Keratinocyte (primary cell): ENCODE results near the gene BMP7. TPM values are rescaled to one million over a fixed set of nuclear protein-coding genes. Genes with fewer than 3 reads are reported as not detected.

Experiments
- DNase-seq: peaks from one replicate; pipeline ENCODE4 v3.0.0-alpha.2; 2011; ENCODE audit warnings: low read depth, missing footprints, low spot score
- FAIRE-seq: peaks from 2 replicates; lab custom pipeline; 2011; peaks lifted over from hg19 to GRCh38; lab: Jason Lieb, UNC
- H2AFZ ChIP-seq: 2 replicates; pipeline ENCODE4 v1.6.0; 2012; ENCODE audit warnings: low read length, control low read depth, inconsistent platforms; ENCODE audit not compliant: control insufficient read depth
- H3K27ac ChIP-seq: 2 replicates; pipeline ENCODE4 v1.5.1; 2011; ENCODE audit warnings: low read length; ENCODE audit not compliant: control insufficient read depth, insufficient read depth
- H3K27me3 ChIP-seq: 3 replicates; pipeline ENCODE4 v1.6.0; 2011; ENCODE audit warnings: low read length; ENCODE audit not compliant: control insufficient read depth, insufficient read depth; ENCODE audit errors: extremely low read depth
- H3K36me3 ChIP-seq, 2 experiments: 2 replicates in 1 of 2; 3 replicates in 1 of 2; pipeline ENCODE4 v1.5.1; 2011; ENCODE audit warnings: low read length in 2 of 2, mild to moderate bottlenecking in 1 of 2; ENCODE audit not compliant: control insufficient read depth in 2 of 2, insufficient read depth in 2 of 2; ENCODE audit errors: extremely low read depth in 1 of 2
- H3K4me1 ChIP-seq: 3 replicates; pipeline ENCODE4 v1.5.1; 2011; ENCODE audit warnings: low read length; ENCODE audit not compliant: control insufficient read depth, insufficient read depth; ENCODE audit errors: extremely low read depth
- H3K4me2 ChIP-seq: 3 replicates; pipeline ENCODE4 v1.6.0; 2011; ENCODE audit warnings: low read depth, low read length; ENCODE audit not compliant: control insufficient read depth, insufficient read depth; ENCODE audit errors: extremely low read depth
- H3K4me3 ChIP-seq, 3 experiments: fragments of 200-600 bp in 1 of 3; sonication (generic) in 1 of 3; 2 replicates in 2 of 3; 3 replicates in 1 of 3; pipeline ENCODE4 v1.5.1; 2011 to 2016; ENCODE audit warnings: low read length in 3 of 3, mild to moderate bottlenecking in 3 of 3, control low read depth in 2 of 3, inconsistent platforms in 1 of 3, low read depth in 1 of 3, mixed read lengths in 1 of 3, mixed run types in 1 of 3, moderate library complexity in 1 of 3; ENCODE audit not compliant: control insufficient read depth in 2 of 3, insufficient read depth in 2 of 3; ENCODE audit errors: extremely low read depth in 1 of 3
- H3K79me2 ChIP-seq: 2 replicates; pipeline ENCODE4 v1.6.0; 2012; ENCODE audit warnings: low read length; ENCODE audit not compliant: control insufficient read depth, insufficient read depth
- H3K9ac ChIP-seq: 3 replicates; pipeline ENCODE4 v1.6.0; 2011; ENCODE audit warnings: low read length; ENCODE audit not compliant: control insufficient read depth, insufficient read depth; ENCODE audit errors: extremely low read depth
- H3K9me1 ChIP-seq: 3 replicates; pipeline ENCODE4 v1.6.0; 2011; ENCODE audit warnings: low read length; ENCODE audit not compliant: control insufficient read depth, insufficient read depth; ENCODE audit errors: extremely low read depth
- H3K9me3 ChIP-seq: 2 replicates; pipeline ENCODE4 v1.5.1; 2012; ENCODE audit warnings: low read depth, low read length; ENCODE audit not compliant: control insufficient read depth
- H4K20me1 ChIP-seq: 3 replicates; pipeline ENCODE4 v1.6.0; 2011; ENCODE audit warnings: low read length; ENCODE audit not compliant: control insufficient read depth, insufficient read depth; ENCODE audit errors: extremely low read depth
- EZH2 ChIP-seq: IDR thresholded peaks from one replicate; pipeline ENCODE4 v1.6.1; 2012; ENCODE audit warnings: inconsistent platforms, mild to moderate bottlenecking, low read length, moderate library complexity
- dilution Hi-C: fragments of 300-500 bp; cut with MboI; formaldehyde crosslinking; loops from one replicate; pipeline ENCODE4 v1.7.0; 2020; ENCODE audit warnings: low sequenced_read_pairs; ENCODE audit not compliant: extremely low pct_ligation_motif_present
- polyA plus RNA-seq, 5 experiments: library from polyadenylated mRNA; depleted of rRNA in 3 of 5; stranded (reverse) in 3 of 5; stranded (forward) in 1 of 5; unstranded in 1 of 5; fragments of >200 nt; gene quantifications; 1 replicate in 1 of 5; 2 replicates in 3 of 5; 3 replicates in 1 of 5; pipeline versions ENCODE4 v1.2.1 to v1.2.3, GENCODE V29; 2011 to 2012; ENCODE audit warnings: missing spikeins in 2 of 5, low read depth in 1 of 5, low replicate concordance in 1 of 5
- TF ChIP-seq, protein P1 (sequence below), 3 experiments: IDR thresholded peaks in 1 of 3; conservative IDR thresholded peaks in 1 of 3; optimal IDR thresholded peaks in 1 of 3; 2 replicates in 2 of 3; 3 replicates in 1 of 3; pipeline versions ENCODE3 to v1.5.1; 2011; ENCODE audit warnings: low read length in 3 of 3, mild to moderate bottlenecking in 3 of 3, moderate library complexity in 2 of 3, control low read depth in 1 of 3, inconsistent platforms in 1 of 3; ENCODE audit not compliant: insufficient read depth in 2 of 3; ENCODE audit errors: extremely low read depth in 1 of 3

Gene BMP7
- polyA plus RNA-seq, 1 donor (not counting 4 experiments of a cell fraction or from before 2014, with no cell fraction given) = 0.29 TPM

DNA sequence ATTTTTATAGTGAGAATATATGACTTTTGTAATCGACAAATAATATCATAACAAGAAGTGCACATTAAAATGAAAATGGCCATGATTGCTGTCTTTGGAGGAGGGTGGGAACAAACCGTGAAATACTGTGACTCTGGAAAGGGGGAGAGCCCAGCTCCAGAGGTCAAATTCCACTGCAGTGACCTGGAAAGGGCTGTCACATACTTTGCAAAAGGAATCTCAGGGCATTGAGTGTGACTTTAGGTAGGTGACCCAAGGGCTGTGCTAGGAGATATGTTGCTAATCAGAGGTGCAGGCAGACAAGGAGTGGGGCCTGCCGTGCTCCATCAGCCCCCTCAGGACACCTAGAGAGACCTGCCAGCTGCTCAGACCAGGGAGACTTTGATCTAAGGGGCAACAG lies 28.1 kb upstream of the BMP7 start:
- Histone ChIP-seq H3K27ac (no peak overlapping the region), H4K20me1 (no peaks in the 10 kb centered on the region), H3K4me2 (no peak overlapping the region), H3K4me3 (no peak overlapping the region), H2AFZ (no peak overlapping the region), H3K36me3 (no peaks in the 10 kb centered on the region), H3K79me2 (no peaks in the 10 kb centered on the region), H3K9ac (no peak overlapping the region), H3K27me3 (peaks cover 34% of the 10 kb centered on the region), H3K4me1 (no peaks in the 10 kb centered on the region), H3K9me3 (no peaks in the 10 kb centered on the region), H3K9me1 (no peaks in the 10 kb centered on the region)
- DNase-seq (no peak), FAIRE-seq (no peak)
- TF ChIP-seq EZH2 = no peak
- TF ChIP-seq, protein P1, sequence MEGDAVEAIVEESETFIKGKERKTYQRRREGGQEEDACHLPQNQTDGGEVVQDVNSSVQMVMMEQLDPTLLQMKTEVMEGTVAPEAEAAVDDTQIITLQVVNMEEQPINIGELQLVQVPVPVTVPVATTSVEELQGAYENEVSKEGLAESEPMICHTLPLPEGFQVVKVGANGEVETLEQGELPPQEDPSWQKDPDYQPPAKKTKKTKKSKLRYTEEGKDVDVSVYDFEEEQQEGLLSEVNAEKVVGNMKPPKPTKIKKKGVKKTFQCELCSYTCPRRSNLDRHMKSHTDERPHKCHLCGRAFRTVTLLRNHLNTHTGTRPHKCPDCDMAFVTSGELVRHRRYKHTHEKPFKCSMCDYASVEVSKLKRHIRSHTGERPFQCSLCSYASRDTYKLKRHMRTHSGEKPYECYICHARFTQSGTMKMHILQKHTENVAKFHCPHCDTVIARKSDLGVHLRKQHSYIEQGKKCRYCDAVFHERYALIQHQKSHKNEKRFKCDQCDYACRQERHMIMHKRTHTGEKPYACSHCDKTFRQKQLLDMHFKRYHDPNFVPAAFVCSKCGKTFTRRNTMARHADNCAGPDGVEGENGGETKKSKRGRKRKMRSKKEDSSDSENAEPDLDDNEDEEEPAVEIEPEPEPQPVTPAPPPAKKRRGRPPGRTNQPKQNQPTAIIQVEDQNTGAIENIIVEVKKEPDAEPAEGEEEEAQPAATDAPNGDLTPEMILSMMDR (optimal IDR thresholded peaks at IDR 0.05 in 1 of 3, IDR thresholded peaks at IDR 0.05 in 1 of 3, conservative IDR thresholded peaks at IDR 0.05 in 1 of 3; ENCODE audit: extremely low read depth in 1 of 3, insufficient read depth in 2 of 3, low read length in 3 of 3) = no peak
- dilution Hi-C loops = no loop called here

DNA sequence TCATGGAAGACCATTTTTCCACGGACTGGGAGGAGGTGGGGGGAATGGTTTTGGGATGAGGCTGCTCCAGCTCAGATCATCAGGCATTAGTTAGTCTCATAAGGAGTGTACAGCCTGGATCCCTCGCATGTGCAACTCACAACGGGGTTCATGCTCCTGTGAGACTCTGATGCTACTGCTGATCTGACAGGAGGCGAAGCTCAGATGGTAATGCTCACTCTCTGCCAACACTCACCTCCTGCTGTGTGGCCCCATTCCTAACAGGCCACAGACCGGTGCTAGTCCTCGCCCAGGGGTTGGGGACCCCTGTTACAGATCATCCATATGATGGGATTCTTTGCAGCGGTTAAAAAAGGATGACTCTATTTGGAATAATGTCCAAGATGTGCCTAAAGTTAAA lies 27.6 kb upstream of the BMP7 start:
- peaks cover 39% of the 10 kb centered on the region for H3K27me3 ChIP-seq
- DNase-seq (no peak), FAIRE-seq (no peak)
- no peaks in the 10 kb centered on the region for H4K20me1 ChIP-seq
- no peaks in the 10 kb centered on the region for H3K9me1 ChIP-seq
- no peak overlapping the region for H3K4me2 ChIP-seq
- H3K9me3 ChIP-seq = no peaks in the 10 kb centered on the region
- H3K4me1 ChIP-seq = no peaks in the 10 kb centered on the region
- no peak overlapping the region for H3K27ac ChIP-seq
- no peak overlapping the region for H3K9ac ChIP-seq
- no peaks in the 10 kb centered on the region for H3K79me2 ChIP-seq
- H3K4me3 ChIP-seq = no peak overlapping the region
- TF ChIP-seq EZH2 = no peak
- TF ChIP-seq, protein P1 (optimal IDR thresholded peaks at IDR 0.05 in 1 of 3, IDR thresholded peaks at IDR 0.05 in 1 of 3, conservative IDR thresholded peaks at IDR 0.05 in 1 of 3; ENCODE audit: extremely low read depth in 1 of 3, insufficient read depth in 2 of 3, low read length in 3 of 3) = no peak
- dilution Hi-C loops = no loop called here
- H2AFZ ChIP-seq = no peak overlapping the region
- H3K36me3 ChIP-seq = no peaks in the 10 kb centered on the region
